NCI-H69 (cell line): ENCODE data around the gene DLGAP1.
A peak's percentile ranks its signal among the peaks of the same experiment; 100 is the strongest.
"Not testable (repeated sequence)": the region's sequence is repeated elsewhere in the genome, so short reads cannot be mapped to it uniquely, and the experiment has no call there.

Experiments
- DNase-seq: peaks from one replicate; lab custom pipeline; 2025; lab: John Stamatoyannopoulos, UW

The DLGAP1 gene

DNA sequence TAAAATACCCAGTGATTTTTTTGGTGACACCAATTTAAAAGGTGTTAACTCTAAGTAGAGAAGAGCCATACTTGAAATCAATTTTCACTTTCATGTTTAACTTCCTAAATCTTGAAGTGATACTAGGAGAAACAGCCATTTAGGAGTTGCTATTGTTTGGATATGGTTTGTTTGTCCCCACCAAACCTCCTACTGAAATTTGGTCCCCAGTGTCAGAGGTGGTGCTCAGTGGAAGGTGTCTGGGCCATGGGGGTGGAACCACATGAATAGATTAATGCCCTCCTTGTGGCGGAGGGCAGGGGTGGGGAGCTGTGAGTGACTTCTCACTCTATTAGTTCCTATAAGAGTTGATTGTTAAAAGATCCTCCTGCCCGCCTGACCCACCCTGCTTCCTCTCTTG lies 377.9 kb downstream of the DLGAP1 start:
- no peak for DNase-seq

DNA sequence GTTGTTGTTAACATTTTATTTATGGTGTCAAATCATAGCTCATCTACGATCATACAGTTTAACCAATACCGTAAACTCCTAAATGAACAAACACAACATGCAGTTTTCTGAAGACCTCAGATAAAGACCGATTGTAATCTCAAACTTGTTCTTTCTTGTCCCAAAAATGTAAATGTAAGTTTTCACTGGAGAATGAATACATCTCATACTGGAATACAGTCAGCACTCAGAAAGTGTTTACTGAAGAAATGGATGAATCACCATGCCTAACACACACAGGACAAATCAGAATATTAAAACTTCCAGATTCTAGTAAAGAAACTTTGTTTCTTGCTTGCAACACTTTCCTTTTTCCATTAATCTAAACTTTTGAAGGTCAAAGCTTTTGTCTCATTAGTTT lies 380.5 kb downstream of the DLGAP1 start:
- DNase-seq, result no peak

DNA sequence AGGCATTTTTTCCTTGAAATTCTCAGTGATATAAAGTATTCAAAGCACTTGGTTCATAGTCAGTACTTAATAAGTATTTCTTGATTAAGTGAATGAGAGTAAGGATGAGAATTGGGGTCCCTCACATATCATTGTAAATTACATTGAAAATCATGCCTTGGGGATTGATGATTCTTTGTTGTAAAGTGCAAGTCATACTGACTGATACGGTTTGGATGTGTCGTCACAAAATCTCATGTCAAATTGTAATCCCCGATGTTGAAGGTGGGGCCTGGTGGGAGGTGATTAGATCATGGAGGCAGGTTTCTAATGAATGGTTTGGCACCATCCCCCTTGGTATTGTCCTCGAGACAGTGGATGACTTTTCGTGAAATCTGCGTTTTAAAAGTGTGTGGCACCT lies 385.9 kb downstream of the DLGAP1 start:
- DNase-seq, result no peak

DNA sequence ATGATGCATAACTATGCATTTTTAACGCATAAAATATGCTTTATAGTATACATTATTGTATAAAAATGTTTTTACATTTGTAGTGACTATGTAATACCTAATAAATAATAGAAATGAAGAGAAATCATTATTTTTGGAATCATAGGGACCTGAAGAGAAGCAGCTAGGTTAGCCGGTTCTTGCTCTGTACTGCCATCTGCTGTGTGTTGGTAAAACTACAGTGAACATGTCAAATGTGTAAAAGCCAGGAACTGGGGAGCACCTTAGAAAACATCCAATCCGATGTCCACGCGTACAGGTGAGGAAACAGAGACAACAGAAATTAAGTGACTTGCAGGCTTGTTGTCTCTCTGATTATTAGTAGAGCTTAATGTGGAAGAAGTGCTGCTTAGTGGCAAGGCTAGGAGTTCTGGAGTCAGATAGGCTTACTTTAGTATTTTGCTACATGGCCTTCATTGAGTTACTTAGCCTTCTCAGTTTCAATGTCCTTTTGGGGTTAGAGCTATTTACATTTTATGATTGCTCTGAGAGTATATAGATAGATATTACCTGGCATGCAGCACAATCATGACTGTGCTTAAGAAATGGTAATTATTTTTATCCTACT lies 386.5 kb downstream of the DLGAP1 start:
- DNase-seq, result peak; percentile 76

DNA sequence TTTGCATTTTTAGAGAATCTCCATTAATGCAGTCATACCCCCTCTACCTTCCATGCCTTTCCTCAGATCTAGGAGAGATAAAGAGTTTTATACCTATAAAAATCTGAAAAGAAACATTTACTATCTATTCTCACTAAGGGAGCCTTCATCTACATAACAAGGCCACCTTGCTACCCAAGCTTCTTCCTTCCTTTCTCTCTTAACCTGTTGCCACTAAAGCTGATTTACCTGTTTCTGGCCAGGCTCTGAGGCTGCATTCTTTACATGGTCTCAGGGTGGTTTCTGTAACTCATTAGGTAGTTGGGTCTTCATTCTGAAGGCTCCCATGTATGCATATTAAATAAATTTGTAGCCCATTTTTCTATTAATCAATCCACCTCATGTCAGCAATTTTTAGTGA lies 391.6 kb downstream of the DLGAP1 start:
- no peak for DNase-seq

DNA sequence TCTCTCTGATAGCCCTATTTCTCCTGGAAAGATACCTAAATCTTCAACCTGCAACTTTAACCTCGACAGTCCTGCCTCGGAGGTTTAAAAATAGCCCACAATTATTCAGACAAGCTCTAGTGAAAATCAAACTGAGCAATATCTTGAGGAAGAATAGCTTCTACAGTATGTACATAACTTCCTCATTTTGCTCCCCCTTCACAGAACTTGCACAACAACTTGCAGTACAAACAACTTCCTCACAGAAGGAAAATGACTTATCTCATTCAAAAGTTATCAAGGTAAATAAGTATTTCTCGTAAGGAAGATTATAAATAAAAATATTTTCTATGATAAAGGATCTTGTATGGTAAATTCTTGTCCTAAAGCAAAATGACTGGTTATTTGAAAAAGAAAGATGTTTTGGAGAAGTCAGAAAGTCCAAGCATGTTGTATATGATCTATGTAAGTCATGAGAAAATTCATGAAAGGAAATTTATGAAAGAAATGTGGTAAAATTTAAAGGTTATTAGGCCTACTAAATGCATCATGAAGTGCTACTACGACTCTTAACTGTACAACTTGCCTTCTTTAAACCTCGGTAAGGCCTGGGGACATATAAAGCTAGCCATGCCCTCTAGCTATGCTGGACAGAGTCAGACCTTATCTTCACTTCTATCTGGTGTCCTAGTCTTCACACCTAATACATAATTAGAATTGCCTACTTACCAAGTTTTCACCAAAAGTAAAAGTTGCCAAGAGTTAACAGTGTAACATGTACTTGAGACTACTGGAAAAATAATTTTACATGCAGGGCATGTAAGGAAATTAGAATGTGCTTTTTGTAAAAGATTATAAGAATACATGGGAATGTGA lies 394.5 kb downstream of the DLGAP1 start:
- DNase-seq, result peak; percentile 21

DNA sequence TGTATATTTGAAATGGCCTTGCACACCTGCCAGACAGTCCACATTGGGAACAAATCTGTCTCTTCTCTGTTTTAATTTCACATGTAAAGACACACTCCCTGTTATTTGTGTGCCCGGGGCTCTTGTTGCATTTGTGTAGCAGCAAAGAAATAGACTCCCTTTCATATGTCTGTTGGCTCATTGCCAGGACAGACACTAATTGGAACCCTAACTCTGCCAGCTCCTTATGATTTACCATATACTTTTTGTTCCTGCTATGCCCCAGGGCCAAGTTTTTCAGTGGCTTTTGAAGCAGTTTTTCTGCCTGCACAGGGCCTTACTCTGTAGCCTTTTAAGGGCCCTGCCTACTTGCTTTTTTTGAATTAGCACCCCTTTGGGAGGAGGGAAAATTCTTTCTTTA lies 396.9 kb downstream of the DLGAP1 start:
- DNase-seq, result peak; percentile 97

DNA sequence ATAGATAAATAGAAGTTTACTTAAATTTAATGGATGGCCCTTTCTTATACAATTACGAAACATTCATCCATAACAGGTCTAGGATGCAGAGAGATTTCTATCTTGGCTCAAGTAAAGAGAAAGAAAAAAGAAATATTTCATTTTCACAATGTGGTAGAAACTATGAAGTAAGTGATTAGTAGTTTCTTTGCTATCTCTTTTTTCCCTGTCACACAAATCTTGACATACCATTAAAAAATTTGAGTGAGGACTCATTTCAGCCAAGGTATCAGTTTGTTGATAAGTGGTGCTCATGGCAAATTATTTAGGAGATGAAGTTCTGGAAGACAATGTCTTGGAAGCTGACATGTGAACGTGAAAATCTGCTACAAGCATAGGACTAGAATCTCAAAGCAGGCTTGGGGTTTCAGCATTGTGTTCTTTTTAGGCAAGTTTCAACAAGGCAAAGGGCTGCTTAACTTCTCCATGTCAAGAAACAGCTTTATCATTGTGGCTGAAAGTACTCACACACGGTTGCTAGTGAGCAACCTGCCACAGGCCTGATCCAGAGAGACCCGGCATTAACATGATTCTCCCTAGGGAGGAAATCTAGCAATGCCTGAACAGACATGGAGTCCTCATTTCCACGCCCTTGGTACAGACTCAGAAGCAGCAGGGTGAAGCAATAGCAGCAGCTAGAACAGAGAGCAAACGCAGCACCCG lies 414.6 kb downstream of the DLGAP1 start:
- peak; percentile 74 for DNase-seq

DNA sequence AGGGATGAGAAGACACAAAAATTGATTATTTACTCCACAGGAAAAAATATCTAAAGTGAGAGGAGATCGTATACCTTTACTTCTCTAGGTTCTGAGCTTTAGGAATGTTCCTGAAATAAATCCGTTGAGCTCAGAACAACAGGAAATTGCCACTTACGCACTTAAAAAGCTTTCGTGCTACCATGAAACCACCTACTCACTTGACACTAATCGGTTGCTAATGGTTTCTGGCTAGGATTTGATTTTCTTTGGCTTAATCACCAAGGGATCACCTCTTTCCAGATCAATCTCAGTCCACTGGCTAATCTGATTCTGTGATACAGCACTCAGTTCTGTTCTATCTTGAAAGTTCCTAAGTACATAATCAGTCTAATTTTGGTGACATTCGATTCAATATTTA lies 419.6 kb downstream of the DLGAP1 start:
- DNase-seq, result no peak

DNA sequence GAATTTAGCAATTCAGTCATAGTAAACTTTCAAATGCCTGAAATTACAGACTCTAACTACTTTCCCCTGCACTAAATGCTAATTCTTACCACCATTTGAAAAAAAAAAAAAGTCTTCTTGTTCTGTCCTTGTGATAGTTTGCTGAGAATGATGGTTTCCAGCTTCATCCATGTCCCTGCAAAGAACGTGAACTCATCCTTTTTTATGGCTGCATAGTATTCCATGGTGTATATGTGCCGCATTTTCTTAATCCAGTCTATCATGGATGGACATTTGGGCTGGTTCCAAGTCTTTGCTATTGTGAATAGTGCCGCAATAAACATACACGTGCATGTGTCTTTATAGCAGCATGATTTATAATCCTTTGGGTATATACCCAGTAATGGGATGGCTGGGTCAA lies 420.3 kb downstream of the DLGAP1 start:
- DNase-seq, result not testable (repeated sequence)

DNA sequence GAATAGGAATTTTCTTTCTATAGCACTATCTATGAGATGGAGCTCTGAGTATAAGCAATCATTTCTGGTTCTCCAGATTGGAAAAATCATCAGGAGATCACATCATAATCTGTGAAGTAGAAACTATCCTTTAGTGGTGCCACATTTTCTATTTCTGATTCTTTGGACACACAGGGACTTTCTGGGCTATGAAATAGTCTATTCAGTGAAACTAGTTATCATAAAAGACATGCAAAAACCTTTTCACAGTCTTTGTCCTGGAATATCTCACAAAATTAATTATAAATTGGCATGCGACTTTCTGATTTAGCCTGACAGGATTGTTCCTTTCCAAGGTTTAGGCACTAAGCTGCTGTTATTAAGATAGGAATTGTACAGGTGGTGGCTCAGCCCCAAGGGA lies 428.6 kb downstream of the DLGAP1 start:
- no peak for DNase-seq

DNA sequence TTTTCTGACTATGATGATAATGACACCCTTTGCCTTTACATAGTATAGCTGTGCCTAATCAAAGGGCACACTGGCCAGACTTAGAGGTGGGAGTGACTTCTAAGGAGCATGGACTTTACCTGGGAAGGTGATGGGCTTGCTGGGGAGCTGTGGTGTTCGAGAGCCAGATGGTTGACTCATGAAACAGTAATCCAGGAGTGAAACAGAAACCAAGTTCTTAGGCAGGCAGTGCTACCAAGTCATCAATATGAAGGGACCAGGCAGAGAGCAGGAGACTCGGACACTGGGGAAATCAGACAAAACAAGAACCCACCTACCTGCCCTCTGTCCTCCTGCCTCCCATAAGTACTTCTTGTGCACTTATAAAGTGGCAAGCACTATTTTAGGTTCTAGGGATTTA lies 430.4 kb downstream of the DLGAP1 start:
- DNase-seq, result no peak

DNA sequence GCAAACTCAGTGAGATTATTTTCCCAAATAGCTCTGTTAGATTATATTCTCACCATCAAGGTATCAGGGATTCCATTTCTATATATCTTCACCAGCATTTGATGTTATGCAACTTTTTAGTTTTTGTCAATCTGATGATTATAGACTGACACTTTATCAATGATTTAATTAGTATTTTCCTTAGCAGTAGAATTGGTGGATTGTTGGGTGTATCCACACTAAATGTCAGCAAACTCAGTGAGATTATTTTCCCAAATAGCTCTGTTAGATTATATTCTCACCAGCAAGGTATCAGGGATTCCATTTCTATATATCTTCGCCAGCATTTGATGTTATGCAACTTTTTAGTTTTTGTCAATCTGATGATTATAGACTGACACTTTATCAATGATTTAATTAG lies 432.4 kb downstream of the DLGAP1 start:
- DNase-seq, result not testable (repeated sequence)

DNA sequence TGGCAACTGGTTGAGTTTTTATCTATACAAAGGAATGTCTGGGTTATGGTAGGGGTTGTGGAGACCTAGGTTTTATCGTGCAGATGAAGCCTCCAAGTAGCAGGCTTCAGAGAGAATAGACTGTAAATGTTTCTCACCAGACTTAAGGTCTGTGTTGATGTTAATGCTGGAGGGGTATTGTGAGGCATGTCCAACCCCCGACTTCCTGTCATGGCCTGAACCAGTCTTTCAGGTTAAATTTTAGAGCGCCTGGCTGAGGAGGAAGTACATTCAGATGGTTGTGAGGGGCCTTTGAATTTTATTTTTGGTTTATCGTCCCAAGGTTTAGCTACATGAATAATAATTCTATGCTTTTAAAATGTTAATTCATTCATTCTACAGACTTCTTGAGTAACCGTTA lies 435.1 kb downstream of the DLGAP1 start:
- DNase-seq, result no peak

DNA sequence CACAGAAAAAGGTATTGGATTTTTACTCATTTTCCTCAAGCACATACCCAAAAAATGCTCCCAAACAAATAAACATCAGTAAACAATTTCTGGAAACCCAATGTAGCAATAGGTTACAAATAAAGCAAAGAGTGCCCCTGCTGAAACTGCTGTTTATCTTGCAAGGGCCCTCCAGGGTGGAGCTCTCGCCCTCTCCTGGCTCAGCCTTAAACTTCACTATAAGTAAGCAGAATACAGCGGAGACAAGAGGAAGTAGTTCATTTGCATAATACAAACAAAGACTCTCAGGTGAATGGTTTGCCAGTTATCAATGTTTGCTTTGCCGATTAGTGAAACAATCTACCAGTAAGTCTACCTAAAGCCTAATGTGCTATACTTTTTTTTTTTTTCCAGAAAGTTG lies 437.6 kb downstream of the DLGAP1 start:
- peak; percentile 82 for DNase-seq

DNA sequence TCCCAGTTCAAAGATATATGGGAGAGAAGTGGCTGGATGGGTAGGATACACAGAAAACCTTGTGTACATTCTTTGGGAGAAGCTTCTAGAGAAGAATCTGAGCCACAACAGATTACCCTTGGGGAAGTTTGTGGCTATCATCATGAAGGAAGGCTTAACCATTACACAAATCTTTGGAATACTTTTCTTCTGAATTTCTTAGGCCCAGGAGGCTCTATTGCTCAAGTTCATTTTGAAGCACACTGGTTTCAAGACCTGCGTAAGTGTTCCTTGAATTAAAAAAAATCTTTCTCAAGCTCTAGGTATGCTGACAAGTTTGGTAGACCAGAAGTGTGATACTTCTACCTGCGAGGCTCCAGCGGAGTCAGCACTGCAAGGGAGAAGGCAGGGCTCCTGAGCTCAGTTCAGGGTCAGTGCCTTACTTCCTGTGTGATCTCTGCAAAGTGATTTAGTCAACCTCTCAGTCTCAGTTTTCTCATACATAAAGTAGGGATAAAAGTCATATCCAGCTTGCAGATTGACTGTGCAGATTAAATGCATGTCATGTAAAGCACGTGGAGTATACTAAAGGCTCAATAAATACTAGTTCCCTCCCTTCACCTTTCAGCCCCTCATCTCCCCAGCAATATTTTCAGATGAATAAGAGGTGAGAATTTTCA lies 438.6 kb downstream of the DLGAP1 start:
- DNase-seq, result no peak

DNA sequence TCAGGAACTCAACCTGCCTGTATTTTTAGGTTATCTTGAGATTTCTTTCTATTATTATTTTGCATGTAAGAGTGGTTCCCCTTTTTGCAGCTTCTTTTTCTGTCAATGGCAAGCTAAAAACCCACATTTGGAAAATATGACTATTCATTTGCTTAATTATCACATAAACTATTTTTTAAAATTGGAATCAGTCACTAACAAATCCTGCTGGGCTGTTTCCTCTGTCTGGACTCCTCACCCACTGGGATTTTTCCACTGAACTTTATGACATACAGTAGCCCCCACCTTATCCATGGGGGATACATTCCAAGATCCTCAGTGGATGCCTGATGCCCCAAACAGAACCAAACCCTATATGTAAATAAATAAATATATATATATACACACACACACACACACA lies 447.3 kb downstream of the DLGAP1 start:
- DNase-seq, result no peak

DNA sequence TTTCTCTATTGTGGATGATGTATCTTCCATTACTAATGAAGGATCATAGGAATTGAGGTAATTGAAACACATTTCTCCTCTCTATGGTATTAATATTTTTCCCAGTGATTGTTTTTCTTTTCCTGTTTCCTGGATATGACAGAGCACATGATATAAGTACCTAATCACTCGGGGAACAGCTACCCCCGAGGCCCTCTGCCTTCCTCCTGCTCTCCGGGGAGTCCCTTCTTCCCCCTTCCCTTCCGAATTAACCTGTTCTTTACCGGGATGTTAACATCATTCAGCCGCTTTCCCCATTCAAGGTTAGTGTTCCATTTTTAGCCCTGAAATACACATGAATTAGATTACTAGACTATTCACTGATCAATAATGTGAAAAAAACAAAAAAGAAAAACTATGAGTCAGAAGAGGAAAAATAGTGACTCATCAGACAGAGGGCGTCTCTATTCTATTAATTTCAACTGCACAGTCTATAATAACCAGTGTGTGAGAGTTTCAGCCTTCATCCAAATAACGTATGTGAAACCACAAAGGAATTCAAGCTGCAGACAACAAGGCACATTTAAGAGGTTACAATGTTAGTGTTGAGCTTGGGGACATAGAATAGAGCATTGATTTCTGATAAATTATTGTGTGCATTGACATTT lies 450.8 kb downstream of the DLGAP1 start:
- no peak for DNase-seq

DNA sequence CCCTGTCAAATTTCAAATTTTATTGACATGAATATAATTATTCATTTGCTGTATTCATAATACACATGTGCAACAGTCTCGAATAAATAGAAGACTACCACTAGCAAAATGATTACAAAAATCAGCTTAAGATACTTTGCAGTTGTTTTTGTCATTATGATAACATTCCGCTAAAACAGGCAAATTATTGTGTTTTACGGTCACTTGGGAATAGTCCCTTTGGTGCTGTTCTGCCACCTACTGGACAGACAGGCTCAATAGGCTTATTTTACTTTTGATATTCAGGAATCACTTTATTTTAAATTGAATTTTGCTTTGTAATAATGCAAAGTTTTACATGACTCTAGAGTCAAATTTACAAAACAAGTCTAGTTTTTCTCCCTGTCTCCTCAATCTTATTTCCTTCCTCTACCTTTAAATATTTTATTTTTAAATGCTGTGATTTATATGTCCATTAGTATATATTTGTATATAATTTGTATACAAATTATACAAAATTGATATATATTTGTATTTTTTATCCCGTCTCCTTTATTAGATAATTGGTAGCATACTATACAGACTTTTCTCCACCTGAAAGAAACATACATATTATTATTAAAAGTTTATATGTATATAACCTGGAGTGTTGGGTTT lies 456.3 kb downstream of the DLGAP1 start:
- peak; percentile 79 for DNase-seq

DNA sequence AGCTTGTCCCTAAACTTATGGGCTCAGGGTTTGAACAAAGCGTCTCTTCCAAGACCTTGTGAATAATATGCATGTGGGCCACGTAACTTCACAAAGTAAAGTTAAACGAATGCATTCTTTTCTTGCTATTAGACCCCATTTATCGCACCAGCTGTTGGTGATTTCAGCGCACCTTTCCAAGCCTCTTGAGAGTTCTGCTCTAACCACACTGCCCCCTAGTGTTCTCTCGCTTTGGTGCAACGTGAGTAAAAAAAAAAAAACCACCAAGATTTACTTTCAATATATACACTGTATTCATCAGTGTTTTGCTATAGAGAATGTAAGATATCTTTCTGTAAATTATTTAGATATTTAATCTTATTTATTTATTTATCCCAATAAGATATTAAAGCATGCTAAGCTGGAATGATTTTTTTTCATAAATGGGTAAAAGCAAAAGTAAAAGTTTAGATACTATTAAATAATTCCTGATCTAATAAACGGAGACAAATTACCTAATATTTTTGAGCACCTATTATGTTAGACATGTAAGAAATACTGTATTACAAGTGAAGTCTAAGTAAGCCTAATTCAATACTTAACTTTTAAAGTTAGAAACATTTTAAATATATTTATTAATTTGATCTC lies 459.5 kb downstream of the DLGAP1 start:
- DNase-seq, result peak; percentile 90
